Adrenal gland (tissue), 5 donors: ENCODE results near the gene CREB5.

Experiments
- POLR2A ChIP-seq, 2 donors: fragments of 450-650 bp; IDR thresholded peaks; one replicate each; pipeline ENCODE4 v1.6.1; 2017; ENCODE audit warnings: antibody characterized with exemption in 2 of 2, mild to moderate bottlenecking in 2 of 2, moderate library complexity in 1 of 2
- TF ChIP-seq, protein P1 (sequence below), 6 experiments: fragments of 450-650 bp in 4 of 6; fragments of 200-600 bp in 2 of 6; sonication (generic) in 1 of 6; IDR thresholded peaks; 1 replicate in 5 of 6; 2 replicates in 1 of 6; pipeline versions ENCODE4 v1.5.1 to v1.8.0; 2016 to 2021; ENCODE audit warnings: antibody characterized with exemption in 6 of 6, mild to moderate bottlenecking in 2 of 6, moderate library complexity in 1 of 6
- donor health status: DM: no; HTN: no; CAD: no.

DNA sequence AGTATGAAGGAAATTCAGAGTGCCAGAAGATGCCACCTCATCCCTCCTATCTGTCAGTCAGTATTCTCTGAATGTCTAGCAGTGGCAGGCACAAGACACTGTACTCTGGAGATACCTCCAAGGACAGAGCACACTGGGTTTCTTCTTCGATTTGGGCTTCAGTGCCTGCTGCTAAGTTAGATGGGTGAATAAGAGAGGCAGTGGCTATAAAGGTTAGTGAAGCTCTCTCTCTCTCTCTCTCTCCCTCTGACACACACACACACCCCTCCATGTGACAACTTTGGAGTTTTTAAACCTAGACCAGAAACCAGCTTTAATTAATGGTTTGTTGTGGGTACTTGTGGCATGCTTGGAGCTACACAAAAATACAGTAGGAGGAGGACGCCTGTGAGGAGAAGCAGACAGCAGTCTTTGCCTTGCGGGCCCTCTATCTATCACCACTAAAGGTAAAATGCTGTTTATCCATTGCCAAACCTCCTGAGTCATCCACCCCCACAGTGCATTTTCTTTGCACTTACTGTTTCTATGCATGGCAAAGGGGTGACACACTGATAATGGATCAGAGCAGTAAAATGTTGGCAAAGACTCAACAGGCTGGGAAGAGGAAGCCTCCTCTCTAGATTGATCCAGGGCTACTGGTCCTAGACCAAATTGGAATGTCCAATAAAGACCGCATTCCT lies 443.4 kb downstream of the CREB5 start:
- TF ChIP-seq, protein P1, sequence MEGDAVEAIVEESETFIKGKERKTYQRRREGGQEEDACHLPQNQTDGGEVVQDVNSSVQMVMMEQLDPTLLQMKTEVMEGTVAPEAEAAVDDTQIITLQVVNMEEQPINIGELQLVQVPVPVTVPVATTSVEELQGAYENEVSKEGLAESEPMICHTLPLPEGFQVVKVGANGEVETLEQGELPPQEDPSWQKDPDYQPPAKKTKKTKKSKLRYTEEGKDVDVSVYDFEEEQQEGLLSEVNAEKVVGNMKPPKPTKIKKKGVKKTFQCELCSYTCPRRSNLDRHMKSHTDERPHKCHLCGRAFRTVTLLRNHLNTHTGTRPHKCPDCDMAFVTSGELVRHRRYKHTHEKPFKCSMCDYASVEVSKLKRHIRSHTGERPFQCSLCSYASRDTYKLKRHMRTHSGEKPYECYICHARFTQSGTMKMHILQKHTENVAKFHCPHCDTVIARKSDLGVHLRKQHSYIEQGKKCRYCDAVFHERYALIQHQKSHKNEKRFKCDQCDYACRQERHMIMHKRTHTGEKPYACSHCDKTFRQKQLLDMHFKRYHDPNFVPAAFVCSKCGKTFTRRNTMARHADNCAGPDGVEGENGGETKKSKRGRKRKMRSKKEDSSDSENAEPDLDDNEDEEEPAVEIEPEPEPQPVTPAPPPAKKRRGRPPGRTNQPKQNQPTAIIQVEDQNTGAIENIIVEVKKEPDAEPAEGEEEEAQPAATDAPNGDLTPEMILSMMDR (IDR thresholded peaks at IDR 0.05), result no peak
- no peak for TF ChIP-seq POLR2A (IDR thresholded peaks at IDR 0.05)
